Lower leg skin (tissue), 3 donors: ENCODE measurements around the gene DIS3L2.

ENCODE experiments used
- POLR2A ChIP-seq, 2 donors: fragments of 450-650 bp; IDR thresholded peaks; one replicate each; pipeline ENCODE4 v1.6.1; 2016 to 2017; ENCODE audit warnings: antibody characterized with exemption in 2 of 2, mild to moderate bottlenecking in 1 of 2, moderate library complexity in 1 of 2
- TF ChIP-seq, protein P1 (sequence below), 3 donors: fragments of 450-650 bp; IDR thresholded peaks; one replicate each; pipeline ENCODE4 v1.5.1; 2016; ENCODE audit warnings: antibody characterized with exemption in 3 of 3, mild to moderate bottlenecking in 3 of 3, moderate library complexity in 2 of 3

DNA sequence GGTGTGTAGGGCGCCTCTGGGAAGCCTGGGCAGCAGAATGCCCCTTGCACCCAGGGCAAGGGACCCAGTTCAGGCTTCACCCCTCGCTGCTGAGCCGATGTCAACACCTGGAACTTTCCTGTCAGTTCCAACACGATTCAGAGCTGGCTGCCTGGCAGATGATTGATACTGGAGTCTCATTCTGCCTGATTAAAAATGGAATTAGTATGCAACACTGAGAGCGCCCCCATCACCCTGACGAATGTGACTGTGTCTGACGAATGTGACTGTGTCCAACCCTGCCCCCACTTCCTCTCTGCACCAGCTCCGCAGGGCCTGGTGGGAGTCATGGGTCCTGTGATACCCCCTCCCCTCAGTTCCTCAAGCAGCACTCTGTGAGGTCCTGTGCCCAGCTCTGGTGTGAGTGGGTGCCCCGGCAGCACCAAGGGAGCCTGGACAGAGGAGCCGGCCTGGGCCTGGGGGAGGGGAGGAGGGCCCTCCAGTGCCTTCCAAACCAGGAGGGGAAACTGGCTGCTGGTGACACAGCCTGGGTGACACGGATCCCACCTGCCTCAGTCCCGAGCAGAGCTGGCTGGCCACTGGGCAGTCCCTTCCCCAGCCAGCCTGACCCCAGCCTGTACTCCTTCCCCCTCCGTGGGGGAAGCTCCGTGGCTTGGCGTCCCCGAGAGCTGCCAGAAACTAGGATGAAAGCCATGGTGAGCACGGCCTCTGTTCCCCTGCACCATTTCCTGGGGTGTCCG lies 375.6 kb downstream of the DIS3L2 start:
- no peak for TF ChIP-seq POLR2A (IDR thresholded peaks at IDR 0.05)
- TF ChIP-seq, protein P1, sequence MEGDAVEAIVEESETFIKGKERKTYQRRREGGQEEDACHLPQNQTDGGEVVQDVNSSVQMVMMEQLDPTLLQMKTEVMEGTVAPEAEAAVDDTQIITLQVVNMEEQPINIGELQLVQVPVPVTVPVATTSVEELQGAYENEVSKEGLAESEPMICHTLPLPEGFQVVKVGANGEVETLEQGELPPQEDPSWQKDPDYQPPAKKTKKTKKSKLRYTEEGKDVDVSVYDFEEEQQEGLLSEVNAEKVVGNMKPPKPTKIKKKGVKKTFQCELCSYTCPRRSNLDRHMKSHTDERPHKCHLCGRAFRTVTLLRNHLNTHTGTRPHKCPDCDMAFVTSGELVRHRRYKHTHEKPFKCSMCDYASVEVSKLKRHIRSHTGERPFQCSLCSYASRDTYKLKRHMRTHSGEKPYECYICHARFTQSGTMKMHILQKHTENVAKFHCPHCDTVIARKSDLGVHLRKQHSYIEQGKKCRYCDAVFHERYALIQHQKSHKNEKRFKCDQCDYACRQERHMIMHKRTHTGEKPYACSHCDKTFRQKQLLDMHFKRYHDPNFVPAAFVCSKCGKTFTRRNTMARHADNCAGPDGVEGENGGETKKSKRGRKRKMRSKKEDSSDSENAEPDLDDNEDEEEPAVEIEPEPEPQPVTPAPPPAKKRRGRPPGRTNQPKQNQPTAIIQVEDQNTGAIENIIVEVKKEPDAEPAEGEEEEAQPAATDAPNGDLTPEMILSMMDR (IDR thresholded peaks at IDR 0.05) = no peak
